Kidney glomerular epithelial cell (primary cell): ENCODE data around the gene TBC1D2B.

Source experiments
- DNase-seq: peaks from one replicate; lab custom pipeline; 2025; lab: John Stamatoyannopoulos, UW

Gene TBC1D2B

GRCh38 chr15:78093242-78094020, 15.9 kb upstream of the TBC1D2B start:
- DNase-seq, result no peak

- DNase-seq, result no peak
These were observed 14.9 kb upstream of the TBC1D2B start, which contains the start of gene SH2D7 for GRCh38 chr15:78092261-78093041. SH2D7 (plus strand) TSS chr15:78092561; CDS start chr15:78092585, 24 bp downstream.

GRCh38 chr15:78090422-78091063, 13.0 kb upstream of the TBC1D2B start:
- no peak for DNase-seq

GRCh38 chr15:78088773-78089080, 11.2 kb upstream of the TBC1D2B start:
- DNase-seq, result no peak

GRCh38 chr15:78087951-78088772, 10.7 kb upstream of the TBC1D2B start:
- DNase-seq, result no peak

- no peak for DNase-seq
These were observed 8.4 kb upstream of the TBC1D2B start for GRCh38 chr15:78085928-78086327.

- DNase-seq, result no peak
These were observed 6.9 kb upstream of the TBC1D2B start for GRCh38 chr15:78084449-78084750.

GRCh38 chr15:78083687-78084448, 6.4 kb upstream of the TBC1D2B start:
- no peak for DNase-seq

- DNase-seq, result no peak
These were observed 5.7 kb upstream of the TBC1D2B start for GRCh38 chr15:78083186-78083585.

GRCh38 chr15:78082743-78083110, 5.2 kb upstream of the TBC1D2B start:
- DNase-seq, result no peak

- DNase-seq, result no peak
These were observed 4.7 kb upstream of the TBC1D2B start for GRCh38 chr15:78082106-78082742.

GRCh38 chr15:78080088-78080460, 2.6 kb upstream of the TBC1D2B start:
- no peak for DNase-seq

GRCh38 chr15:78079298-78080087, 2.0 kb upstream of the TBC1D2B start:
- no peak for DNase-seq

GRCh38 chr15:78077871-78078210, 330 bp upstream of the TBC1D2B start:
- no peak for DNase-seq

- DNase-seq, result no peak
These were observed 1.1 kb downstream of the TBC1D2B start for GRCh38 chr15:78076231-78077052.

GRCh38 chr15:78075490-78076230, 1.9 kb downstream of the TBC1D2B start:
- DNase-seq, result peak; percentile 81

- no peak for DNase-seq
These were observed 4.3 kb downstream of the TBC1D2B start for GRCh38 chr15:78073046-78073787.
